Natural killer cell (primary cell): ENCODE data around the gene DAAM2. TPM values are rescaled to one million over a fixed set of nuclear protein-coding genes. Genes with fewer than 3 reads are reported as not detected.

Experiments
- ATAC-seq, 3 donors: fragments of 150-1000 bp in 2 of 3; fragments of 200-7000 bp in 1 of 3; cut with Tn5 transposase; 1 replicate in 1 of 3; 2 replicates in 2 of 3; pipeline ENCODE4 v1.10.0; 2021; ENCODE audit warnings: mild to moderate bottlenecking in 2 of 3, moderate library complexity in 2 of 3
- DNase-seq, 2 donors: peaks; one replicate each; pipeline versions ENCODE4 v3.0.0 to v3.0.0-alpha.2; 2013 to 2021; ENCODE audit warnings: mixed read lengths in 1 of 2
- H3K27ac ChIP-seq: one replicate; pipeline ENCODE4 v1.5.1; 2013; ENCODE audit warnings: mild to moderate bottlenecking, low read length
- H3K27me3 ChIP-seq: one replicate; pipeline ENCODE4 v1.6.1; 2013; ENCODE audit warnings: low read length; ENCODE audit not compliant: control insufficient read depth, insufficient read depth
- H3K36me3 ChIP-seq: one replicate; pipeline ENCODE4 v1.6.1; 2013; ENCODE audit warnings: low read length; ENCODE audit not compliant: control insufficient read depth, insufficient read depth
- H3K4me1 ChIP-seq: one replicate; pipeline ENCODE4 v1.6.1; 2013; ENCODE audit warnings: low read length; ENCODE audit not compliant: control insufficient read depth, insufficient read depth
- H3K4me3 ChIP-seq: one replicate; pipeline ENCODE4 v1.5.1; 2013; ENCODE audit warnings: low read length
- H3K9me3 ChIP-seq: one replicate; pipeline ENCODE4 v1.6.1; 2013; ENCODE audit warnings: low read length; ENCODE audit not compliant: control insufficient read depth, insufficient read depth
- H3K27ac Mint-ChIP-seq, 2 donors: one replicate each; pipeline ENCODE4 v1.8.0; 2022; ENCODE audit warnings: mild to moderate bottlenecking in 2 of 2, mixed read lengths in 2 of 2, moderate library complexity in 1 of 2
- H3K27me3 Mint-ChIP-seq, 2 donors: one replicate each; pipeline ENCODE4 v1.8.0; 2022; ENCODE audit warnings: low read depth in 2 of 2, mixed read lengths in 2 of 2
- H3K36me3 Mint-ChIP-seq: one replicate; pipeline ENCODE4 v1.8.0; 2022; ENCODE audit warnings: mixed read lengths
- H3K4me1 Mint-ChIP-seq, 2 donors: one replicate each; pipeline ENCODE4 v1.8.0; 2022; ENCODE audit warnings: mixed read lengths in 2 of 2
- H3K4me3 Mint-ChIP-seq: one replicate; pipeline ENCODE4 v1.8.0; 2022; ENCODE audit warnings: mild to moderate bottlenecking, moderate library complexity, mixed read lengths
- H3K9me3 Mint-ChIP-seq, 2 donors: one replicate each; pipeline ENCODE4 v1.8.0; 2022; ENCODE audit warnings: mixed read lengths in 2 of 2
- WGBS: methylation state at CpG from one replicate; pipeline ENCODE4 v1.1.7; 2013; ENCODE audit warnings: missing lambda C conversion rate; ENCODE audit not compliant: insufficient coverage; 5-methylcytosine and 5-hydroxymethylcytosine counted together
- intact Hi-C: fragments of 100-400 bp; cut with micrococcal nuclease; formaldehyde crosslinking; loops from one replicate; pipeline ENCODE4 v1.14.2; 2022
- total RNA-seq, 4 donors: library from RNA; stranded (reverse); fragments of 120-200 nt in 1 of 4; gene quantifications; one replicate each; pipeline versions ENCODE4 v1.2.3 to v1.2.4, GENCODE V29; 2013 to 2022
- TF ChIP-seq, protein P1 (sequence below): fragments of 200-600 bp; IDR thresholded peaks from one replicate; pipeline ENCODE4 v1.8.0; 2022; ENCODE audit warnings: antibody characterized with exemption

DAAM2 gene
- total RNA-seq, 3 donors from 2014 or later (not counting 1 experiment from before 2014, with no cell fraction given): not detected

DNA sequence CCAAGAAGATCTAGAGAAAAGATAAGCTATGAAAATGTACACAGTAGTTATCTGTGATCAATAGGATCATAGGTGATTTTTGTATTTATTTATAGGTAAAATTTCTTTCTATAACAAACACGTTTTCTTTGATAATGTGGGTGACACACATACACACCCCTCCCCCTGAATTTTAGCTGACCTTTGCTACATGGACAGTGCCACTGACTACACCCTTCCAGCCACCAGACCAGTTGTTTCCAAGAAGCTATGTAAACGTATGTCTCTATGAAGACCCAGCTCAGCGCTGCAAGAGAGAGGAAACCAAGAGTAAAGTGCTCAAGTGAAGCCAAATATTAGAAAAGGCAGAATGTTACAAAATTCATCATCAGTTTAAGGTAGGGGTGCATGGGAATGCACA, 125.8 kb downstream of the DAAM2 start:
- no peaks in the 10 kb centered on the region for H3K36me3 Mint-ChIP-seq
- H3K36me3 ChIP-seq: no peaks in the 10 kb centered on the region
- no peaks in the 10 kb centered on the region for H3K9me3 ChIP-seq
- intact Hi-C loops: no loop called here
- no peaks in the 10 kb centered on the region for H3K27me3 Mint-ChIP-seq
- no peak overlapping the region for H3K27ac ChIP-seq
- no peaks in the 10 kb centered on the region for H3K4me1 Mint-ChIP-seq
- no peaks in the 10 kb centered on the region for H3K9me3 Mint-ChIP-seq
- H3K4me3 ChIP-seq: no peak overlapping the region
- no peak for DNase-seq
- no peaks in the 10 kb centered on the region for H3K4me1 ChIP-seq
- no peak overlapping the region for H3K27ac Mint-ChIP-seq
- TF ChIP-seq, protein P1, sequence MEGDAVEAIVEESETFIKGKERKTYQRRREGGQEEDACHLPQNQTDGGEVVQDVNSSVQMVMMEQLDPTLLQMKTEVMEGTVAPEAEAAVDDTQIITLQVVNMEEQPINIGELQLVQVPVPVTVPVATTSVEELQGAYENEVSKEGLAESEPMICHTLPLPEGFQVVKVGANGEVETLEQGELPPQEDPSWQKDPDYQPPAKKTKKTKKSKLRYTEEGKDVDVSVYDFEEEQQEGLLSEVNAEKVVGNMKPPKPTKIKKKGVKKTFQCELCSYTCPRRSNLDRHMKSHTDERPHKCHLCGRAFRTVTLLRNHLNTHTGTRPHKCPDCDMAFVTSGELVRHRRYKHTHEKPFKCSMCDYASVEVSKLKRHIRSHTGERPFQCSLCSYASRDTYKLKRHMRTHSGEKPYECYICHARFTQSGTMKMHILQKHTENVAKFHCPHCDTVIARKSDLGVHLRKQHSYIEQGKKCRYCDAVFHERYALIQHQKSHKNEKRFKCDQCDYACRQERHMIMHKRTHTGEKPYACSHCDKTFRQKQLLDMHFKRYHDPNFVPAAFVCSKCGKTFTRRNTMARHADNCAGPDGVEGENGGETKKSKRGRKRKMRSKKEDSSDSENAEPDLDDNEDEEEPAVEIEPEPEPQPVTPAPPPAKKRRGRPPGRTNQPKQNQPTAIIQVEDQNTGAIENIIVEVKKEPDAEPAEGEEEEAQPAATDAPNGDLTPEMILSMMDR: no peak
- 83% methylated on average over 2 of the region's 3 CpGs for WGBS
- H3K27me3 ChIP-seq: no peaks in the 10 kb centered on the region
- no peak overlapping the region for H3K4me3 Mint-ChIP-seq
- ATAC-seq: no peak

DNA sequence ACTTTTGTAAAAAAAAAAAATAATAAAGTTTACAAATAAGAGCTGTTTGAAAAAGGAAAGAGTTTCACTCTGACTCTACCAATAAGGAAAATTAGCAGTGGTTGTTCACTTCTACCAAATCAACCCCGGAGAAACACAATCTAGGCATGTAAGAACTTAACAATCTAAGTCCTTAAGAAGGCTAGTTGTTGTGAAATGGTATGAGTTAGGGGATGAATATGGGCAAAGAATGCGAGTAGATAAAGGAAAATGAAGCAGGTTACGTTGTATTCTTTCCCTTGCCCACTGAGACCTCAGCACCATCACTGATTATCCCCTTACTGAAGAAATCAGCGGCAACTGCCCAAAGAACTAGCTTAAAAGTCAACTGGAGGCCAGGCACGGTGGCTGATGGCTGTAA, 126.7 kb downstream of the DAAM2 start:
- H3K27me3 Mint-ChIP-seq: no peaks in the 10 kb centered on the region
- no peaks in the 10 kb centered on the region for H3K9me3 Mint-ChIP-seq
- intact Hi-C loops: no loop called here
- Histone ChIP-seq H3K36me3 (no peaks in the 10 kb centered on the region), H3K9me3 (no peaks in the 10 kb centered on the region), H3K27ac (no peak overlapping the region), H3K4me3 (no peak overlapping the region), H3K27me3 (no peaks in the 10 kb centered on the region), H3K4me1 (no peaks in the 10 kb centered on the region)
- no peaks in the 10 kb centered on the region for H3K36me3 Mint-ChIP-seq
- DNase-seq (no peak), ATAC-seq (no peak)
- no peaks in the 10 kb centered on the region for H3K4me1 Mint-ChIP-seq
- TF ChIP-seq, protein P1: no peak
- no peak overlapping the region for H3K27ac Mint-ChIP-seq
- no peak overlapping the region for H3K4me3 Mint-ChIP-seq
- 76% methylated on average over 4 of the region's 5 CpGs for WGBS

DNA sequence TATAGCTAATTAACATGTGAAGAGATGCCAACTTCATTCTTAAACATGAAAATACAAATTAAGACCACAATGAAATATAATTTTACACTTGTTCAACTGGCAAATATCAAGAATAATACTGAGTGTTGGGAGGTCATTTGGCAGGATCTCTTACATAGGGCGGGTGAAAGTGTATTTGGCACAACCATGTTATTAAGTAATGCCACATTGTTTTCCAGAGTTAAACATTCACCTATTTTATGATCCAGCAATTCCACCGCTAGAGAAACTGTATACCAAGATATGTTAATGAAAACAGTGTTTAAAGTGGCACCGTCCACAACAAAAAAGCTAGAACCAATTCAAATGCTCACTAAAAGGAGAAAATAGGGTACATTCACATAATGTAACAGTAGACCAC, 128.0 kb downstream of the DAAM2 start:
- TF ChIP-seq, protein P1: no peak
- no peak overlapping the region for H3K4me3 Mint-ChIP-seq
- WGBS: 100% methylated on average over 2 of the region's 3 CpGs
- no peaks in the 10 kb centered on the region for H3K27me3 Mint-ChIP-seq
- H3K9me3 Mint-ChIP-seq: no peaks in the 10 kb centered on the region
- no peaks in the 10 kb centered on the region for H3K4me1 ChIP-seq
- H3K36me3 Mint-ChIP-seq: no peaks in the 10 kb centered on the region
- H3K27ac Mint-ChIP-seq: no peak overlapping the region
- no peaks in the 10 kb centered on the region for H3K27me3 ChIP-seq
- no peaks in the 10 kb centered on the region for H3K36me3 ChIP-seq
- ATAC-seq (no peak), DNase-seq (no peak)
- intact Hi-C loops: no loop called here
- H3K4me1 Mint-ChIP-seq: no peaks in the 10 kb centered on the region
- no peak overlapping the region for H3K27ac ChIP-seq
- H3K9me3 ChIP-seq: no peaks in the 10 kb centered on the region
- no peak overlapping the region for H3K4me3 ChIP-seq

DNA sequence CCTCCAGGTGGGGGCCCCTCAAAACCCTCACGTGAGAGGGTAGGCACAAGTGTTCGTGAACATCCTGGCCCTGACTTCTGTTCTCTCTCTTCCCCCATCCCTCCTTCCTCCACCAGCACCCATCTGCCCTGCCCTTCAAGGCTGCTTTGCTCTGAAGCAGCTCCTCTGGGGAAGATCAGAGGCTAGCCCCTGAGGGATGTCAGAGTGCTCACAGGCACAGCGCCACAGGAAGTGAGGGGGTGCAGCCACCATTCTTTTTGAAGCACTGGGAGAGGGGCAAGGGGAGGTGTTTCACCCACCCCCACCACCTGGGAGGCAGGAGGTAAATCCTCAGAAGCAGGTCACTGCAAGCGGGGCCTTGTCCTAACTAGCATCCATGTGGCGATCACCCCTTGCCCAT, 130.6 kb downstream of the DAAM2 start:
- 70% methylated on average over 5 of the region's 5 CpGs for WGBS
- Mint-ChIP-seq H3K36me3 (no peaks in the 10 kb centered on the region), H3K27ac (no peak overlapping the region), H3K27me3 (no peaks in the 10 kb centered on the region), H3K9me3 (no peaks in the 10 kb centered on the region), H3K4me1 (peaks cover 0 to 6% of the 10 kb centered on the region in 2 donors), H3K4me3 (no peak overlapping the region)
- DNase-seq (no peak), ATAC-seq (no peak)
- Histone ChIP-seq H3K9me3 (no peaks in the 10 kb centered on the region), H3K27ac (no peak overlapping the region), H3K27me3 (no peaks in the 10 kb centered on the region), H3K4me1 (no peaks in the 10 kb centered on the region), H3K4me3 (no peak overlapping the region), H3K36me3 (no peaks in the 10 kb centered on the region)
- intact Hi-C loops: no loop called here
- TF ChIP-seq, protein P1: no peak
